GM08714 (cell line): ENCODE results near the gene SMIM20.
"Not testable (repeated sequence)": the region's sequence is repeated elsewhere in the genome, so short reads cannot be mapped to it uniquely, and the experiment has no call there.

Experiments
- H3K4me3 ChIP-seq: fragments of 200-500 bp; sonication (Bioruptor generic); 2 replicates; pipeline ENCODE4 v1.5.1; 2014; ENCODE audit warnings: mild to moderate bottlenecking, low read length, inconsistent platforms
- ZNF274 ChIP-seq: IDR thresholded peaks from 2 replicates; pipeline ENCODE4 v1.6.1; 2012; ENCODE audit warnings: mild to moderate bottlenecking, low read depth, low read length

SMIM20 gene

DNA sequence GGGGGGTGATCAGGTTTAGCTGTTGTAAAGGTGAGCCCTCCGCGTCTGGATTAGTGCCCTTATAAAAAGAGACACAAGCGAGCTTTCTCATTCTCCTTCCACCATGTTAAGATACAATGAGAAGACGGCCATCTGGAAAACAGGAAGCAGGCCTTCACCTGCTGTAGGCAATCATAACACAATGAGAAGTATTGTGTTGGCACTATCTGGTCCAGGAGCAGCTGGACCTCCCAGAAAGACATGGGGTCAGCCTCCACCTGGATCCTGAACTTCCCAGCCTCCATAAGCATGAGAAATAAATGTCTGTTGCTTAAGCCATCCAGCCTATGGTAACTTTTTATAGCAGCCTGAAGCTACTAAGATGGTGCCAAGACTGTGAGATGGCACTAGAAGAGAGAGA lies 8.6 kb upstream of the SMIM20 start:
- no peak for TF ChIP-seq ZNF274

DNA sequence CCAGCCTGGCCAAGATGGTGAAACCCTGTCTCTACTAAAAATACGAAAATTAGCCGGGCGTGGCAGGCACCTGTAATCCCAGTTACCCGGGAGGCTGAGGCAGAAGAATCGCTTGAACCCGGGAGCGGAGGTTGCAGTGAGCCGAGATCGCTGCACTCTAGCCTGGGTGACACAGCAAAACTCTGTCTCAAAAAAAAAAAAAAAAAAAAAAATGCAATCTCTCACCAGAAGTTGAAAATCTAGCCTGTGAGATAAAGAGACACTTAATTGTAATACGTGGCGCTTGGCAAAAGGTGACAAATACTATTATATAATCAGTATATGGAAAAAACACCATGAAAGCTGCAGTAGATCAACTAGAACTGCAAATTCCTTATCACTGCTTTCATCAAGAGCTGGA lies 7.9 kb upstream of the SMIM20 start:
- not testable (repeated sequence) for H3K4me3 ChIP-seq

More for the DNA sequence above, 8.6 kb upstream of the SMIM20 start:
- no peak overlapping the region for H3K4me3 ChIP-seq

DNA sequence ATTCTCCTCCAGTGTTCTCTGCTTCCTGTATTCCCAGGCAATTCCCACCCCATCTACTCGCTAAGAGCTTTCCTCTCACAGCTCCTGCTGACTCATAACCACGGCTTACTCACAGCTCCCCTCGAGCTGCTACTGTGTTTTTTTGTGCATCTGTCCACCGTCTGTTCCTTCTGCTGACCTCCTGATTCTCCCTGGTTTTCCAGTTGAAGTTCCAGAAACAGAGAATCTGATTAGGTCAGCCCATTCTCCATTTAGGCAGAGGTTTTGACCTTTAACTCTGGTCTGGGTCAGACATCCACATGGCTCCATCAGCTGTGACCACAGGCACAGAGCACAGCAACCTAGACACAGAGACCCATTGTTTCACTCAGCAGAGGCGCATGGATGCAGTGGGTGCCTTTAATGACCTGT lies 5.5 kb upstream of the SMIM20 start:
- H3K4me3 ChIP-seq, result no peak overlapping the region
- no peak for TF ChIP-seq ZNF274

DNA sequence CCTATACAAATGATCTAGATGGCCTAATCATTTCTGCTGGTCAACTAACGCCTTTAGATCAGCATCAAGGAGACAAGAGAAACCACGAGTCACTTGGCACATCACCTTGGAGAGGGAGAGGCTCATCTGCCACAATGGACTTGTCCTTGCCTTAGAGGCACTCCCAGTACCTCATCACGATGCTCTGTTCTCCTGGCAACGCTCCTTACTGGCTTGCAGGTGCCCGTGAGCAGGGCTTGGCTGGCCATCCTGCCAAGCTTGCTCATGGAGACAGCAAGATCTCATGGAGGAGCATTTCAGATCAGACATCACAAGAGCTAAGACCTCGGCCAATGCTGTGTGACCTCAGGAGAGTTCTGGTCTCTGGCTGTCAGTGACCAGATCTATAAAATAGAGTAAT lies 2.7 kb upstream of the SMIM20 start:
- no peak overlapping the region for H3K4me3 ChIP-seq
- no peak for TF ChIP-seq ZNF274

DNA sequence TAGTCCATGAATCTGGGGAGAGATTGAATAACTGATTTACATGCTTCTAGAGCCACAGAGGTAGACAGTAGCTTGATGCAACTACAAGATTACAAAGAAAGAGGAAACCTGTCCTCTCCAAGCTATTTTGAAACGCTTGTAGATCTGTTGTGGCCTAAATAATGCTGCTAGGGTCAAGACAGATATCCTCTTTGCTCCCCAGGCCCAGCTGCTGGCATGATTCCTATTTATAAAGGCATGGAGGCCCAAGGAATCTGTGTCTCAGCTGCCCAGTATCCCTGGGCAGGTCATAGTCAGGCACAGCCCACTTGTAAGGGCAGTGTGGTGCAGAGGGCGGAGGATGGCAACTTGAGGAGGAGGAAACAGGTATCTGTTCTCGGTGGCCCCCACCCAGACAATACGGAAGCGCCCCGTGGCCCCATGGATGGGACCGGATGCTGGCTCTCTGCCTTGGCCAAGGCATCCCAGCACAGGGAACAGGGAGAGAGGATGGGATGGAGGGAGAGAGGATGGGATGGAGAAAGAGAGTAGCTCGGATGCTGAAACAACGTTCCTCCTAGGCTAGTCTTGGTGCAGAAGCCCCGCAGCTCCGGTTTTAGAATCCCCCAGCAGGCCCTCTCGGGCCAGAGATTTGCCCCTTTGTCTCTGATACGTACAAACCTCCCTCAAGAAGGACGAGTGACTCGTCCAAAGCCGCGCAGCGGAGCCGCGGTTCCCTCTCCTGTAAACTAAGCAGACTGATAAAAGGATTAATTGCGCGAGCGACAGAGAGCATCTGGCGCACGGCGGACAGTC lies 767 bp upstream of the SMIM20 start:
- H3K4me3 ChIP-seq, result peak overlapping the region; percentile 71; the same call in 1 of the 2 replicates
- no peak for TF ChIP-seq ZNF274

DNA sequence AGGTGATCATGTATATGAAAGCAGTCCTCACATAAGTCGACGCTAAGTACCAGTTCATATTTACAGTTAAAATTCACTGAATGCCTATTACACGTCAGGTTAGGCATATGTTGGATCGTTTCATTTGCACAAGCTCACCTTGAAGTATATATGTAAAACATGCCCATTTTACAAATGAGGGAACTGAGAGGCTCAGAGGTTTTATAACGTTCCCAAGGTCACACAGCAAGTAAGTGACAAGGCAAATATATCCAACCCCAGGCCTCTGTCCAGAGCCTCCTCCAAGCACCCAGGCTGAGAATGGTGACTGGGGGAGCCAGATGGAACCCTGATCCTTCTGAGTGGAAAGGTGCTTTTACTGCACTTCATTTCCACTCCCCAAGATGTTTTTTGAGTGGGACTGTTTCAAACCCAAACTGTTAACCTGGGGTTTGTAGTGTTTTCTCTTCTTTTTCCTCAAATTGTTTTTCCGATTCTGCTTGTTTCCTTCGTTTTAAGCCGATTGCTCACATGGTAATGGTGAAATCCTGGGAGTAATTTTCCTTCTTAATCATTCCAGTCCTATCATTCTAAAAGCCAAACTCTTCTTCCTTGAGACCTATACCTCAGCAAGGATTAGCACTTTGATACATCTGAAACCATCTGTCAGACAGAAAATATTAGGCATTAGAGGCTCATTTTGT lies 791 bp downstream of the SMIM20 start:
- no peak for TF ChIP-seq ZNF274
- H3K4me3 ChIP-seq, result peak overlapping the region; percentile 79

DNA sequence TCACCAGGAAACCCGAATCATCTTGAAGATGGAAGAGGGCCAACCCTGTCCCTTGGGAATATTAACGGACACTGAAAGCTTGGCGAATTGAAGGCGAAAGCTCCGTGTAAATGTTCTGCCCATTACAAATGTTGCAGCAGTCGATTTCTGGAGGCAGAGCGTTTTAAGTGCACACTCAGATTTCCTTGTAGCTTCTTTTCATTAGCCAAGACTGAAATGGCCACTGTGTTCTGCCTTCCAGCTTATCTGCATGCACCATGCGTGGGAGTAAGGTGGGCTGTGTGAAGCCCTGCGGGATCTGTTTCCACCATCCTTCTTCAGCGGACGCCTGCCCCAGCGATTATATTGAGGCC lies 1.3 kb downstream of the SMIM20 start:
- H3K4me3 ChIP-seq, result no peak overlapping the region
- no peak for TF ChIP-seq ZNF274

DNA sequence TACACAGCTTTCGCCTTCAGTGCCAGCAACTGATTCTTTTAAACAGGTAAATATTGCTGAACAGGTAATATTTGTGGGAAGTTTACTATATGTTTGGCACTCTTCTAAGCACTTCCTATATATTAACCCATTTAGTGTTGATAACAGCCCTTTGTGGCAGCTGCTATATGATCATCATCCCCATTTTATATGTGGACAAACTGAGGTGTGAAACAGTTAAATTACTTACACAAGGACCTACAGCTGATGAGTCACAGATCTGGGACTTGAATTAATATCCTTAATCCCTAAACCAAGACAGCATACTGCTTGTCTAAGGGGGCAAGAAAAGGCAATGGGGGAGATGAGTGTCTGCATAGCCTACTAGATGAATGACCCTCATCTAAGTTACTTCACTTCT lies 2.9 kb downstream of the SMIM20 start:
- no peak for TF ChIP-seq ZNF274

DNA sequence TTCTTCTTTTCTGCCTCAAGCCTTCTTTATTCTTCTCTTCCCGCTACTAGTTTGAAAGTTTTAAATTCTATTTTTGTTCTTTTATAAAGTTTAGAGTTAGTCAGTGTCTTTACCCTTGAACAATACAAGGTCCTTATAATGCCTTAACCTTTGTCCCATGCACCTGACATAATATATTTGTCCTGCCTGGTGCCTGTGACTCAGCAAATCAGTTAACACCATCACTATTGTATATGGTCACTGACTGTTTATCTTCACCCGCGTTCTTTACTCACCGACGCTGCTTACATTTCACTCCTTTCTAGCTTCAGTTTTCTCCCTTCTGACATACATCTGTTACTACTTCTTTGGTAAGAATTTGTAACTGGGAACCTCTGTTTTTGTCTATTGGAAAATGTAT lies 5.7 kb downstream of the SMIM20 start:
- TF ChIP-seq ZNF274, result no peak
- H3K4me3 ChIP-seq, result no peak overlapping the region

More for the DNA sequence above, 2.9 kb downstream of the SMIM20 start:
- no peak overlapping the region for H3K4me3 ChIP-seq

DNA sequence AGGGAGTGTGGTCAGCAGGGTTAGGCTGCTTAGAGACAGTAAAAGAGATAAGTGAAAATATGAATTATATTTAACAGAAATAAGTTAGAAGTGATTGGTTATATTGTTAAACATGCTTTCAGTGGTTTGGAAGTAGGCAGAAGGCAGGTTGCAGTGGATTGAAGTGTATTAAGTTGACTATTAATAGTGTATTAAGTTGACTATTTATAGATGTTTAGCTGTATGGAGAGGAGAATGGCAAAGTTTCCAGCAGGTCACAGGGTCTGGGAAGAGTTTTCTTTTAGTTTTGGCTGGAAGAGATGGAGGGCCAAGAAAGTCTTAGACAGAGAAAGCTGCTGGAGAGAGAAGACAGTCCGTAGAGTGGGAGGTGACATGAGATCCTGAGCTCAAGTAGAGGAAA lies 7.9 kb downstream of the SMIM20 start:
- H3K4me3 ChIP-seq, result no peak overlapping the region
- no peak for TF ChIP-seq ZNF274

DNA sequence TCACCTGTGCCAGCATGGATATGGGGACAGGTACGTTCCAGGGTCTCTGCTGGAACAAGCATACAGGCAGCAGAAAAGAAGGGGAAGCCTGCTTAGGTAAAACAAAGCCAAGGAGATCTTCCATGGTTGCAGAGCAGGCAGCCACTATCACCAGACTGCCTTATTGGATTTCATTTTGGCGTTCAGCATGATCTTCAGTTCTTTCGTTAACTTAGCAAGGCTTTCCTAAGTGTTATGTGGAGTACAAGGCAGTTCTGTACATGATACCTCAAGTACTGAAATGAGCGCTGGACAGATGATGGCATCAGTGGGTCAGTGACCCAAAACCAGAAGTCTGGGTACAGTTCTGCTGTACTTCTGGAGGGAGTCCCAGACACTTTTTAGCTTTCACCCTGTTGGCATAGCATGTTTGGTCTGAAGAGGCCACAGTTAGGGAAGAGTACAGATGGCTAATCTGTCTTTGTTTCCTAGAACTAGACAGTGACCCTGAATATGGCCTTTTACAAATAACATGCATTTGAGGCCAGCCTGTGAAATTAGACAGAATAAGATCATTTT lies 8.9 kb downstream of the SMIM20 start:
- TF ChIP-seq ZNF274, result no peak
- no peak overlapping the region for H3K4me3 ChIP-seq

DNA sequence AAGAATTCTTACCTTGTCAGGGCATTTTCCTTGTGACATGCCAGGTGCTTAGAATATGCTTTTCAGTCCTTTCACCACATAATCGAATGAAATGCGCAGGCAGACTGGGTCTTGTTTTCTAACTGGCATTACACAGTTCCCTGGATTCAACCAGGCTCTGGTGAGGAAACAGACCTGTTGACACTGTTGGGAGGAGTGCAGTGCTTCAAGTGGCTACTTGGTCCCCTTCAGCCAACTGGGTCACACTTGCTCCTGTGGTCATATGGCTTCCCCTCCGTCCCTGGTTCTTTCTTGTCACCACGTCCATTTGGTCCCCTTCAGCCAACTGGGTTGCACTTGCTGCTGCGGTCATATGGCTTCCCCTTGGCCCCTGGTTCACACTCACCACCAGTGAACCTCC lies 9.7 kb downstream of the SMIM20 start:
- no peak overlapping the region for H3K4me3 ChIP-seq
- no peak for TF ChIP-seq ZNF274

DNA sequence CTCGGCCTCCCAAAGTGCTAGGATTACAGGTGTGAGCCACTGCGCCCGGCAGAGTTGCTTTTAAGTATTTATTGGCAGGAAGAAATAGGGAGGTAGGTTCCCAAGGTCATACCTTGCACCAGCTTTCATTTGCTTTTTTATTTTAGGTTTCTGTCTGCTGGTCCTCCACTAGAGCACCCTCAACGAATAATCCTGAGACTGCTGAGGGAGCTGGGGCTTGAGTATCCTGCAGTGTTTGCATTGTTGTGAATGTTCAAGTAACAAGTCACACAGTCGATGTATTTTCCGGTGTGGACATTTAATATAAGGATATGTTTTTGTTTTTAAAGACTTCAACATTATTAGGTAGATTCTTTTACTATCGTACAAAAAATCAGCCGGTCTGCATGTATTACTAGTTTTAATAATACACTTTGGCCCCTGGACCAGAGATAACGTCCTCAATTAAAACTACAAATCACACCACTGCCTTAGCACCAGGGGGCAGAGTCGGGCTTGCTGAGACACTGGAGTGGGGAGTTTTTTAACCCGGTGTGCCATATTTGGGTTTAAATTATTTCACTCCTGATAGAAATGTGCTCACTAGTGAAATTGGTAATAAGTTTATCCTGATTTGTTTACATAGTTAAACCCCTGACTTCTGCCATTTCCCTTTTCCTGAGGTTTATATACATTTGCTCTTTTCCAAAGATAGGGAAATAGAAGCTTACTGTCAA lies 11.6 kb downstream of the SMIM20 start:
- no peak overlapping the region for H3K4me3 ChIP-seq
- TF ChIP-seq ZNF274, result no peak

DNA sequence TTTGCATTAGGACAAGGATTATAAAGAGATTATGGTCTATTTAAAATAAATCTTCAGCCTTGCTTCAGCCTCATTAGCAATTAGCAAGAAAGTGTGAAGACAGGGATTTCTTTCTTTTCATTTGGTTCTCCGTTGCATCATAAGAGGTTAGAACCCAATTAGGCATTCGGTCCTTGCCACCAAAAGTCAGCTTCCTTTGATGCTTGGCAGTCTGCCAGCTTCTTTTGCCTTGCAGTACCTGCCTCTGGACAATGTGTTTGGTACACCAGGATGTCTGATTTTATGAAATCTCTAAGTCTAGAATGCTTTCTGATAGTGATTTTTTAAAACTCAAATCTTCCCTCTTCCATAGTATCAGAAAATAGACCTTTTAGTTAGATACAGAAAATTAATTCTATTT lies 12.4 kb downstream of the SMIM20 start:
- H3K4me3 ChIP-seq, result no peak overlapping the region
- TF ChIP-seq ZNF274, result no peak

DNA sequence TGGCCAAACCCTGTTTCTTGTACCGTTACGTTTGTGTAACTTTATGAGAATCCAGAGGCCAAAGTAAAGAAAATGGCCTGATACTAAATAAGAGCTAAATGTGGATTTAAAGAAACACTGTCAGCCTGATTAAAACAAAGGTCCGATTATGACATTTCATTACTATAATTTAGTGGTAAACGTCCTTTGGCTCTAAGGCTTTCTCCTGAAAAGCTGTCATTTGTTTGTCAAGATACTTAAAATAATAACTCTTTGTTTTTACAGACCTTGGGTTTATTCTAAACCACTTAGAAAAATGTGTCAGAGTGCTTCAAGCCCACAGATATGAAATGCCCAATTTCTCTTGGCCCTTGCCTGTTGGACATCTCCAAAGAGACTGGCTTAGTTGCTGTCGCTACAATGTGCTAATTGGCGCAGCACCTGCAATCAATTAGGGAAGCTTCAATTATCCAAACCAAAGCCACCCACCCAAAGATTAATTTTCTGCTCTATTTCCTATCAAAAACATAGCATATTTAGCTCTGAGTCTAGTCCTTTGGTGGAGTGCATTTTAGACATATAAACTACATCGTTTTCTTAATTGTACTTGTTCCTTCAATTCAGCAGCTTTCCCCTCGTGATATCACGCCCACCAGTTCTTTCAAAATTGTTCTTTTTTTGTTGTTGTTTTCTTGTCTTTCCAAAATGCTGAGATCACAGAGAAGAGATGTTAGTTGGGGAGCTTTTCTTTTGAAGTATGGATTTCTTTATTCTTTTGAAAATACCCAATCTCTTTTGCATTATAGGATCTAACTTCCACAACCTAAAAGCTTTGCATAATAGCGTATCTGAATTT lies 13.6 kb downstream of the SMIM20 start:
- H3K4me3 ChIP-seq, result no peak overlapping the region
- TF ChIP-seq ZNF274, result no peak
